PFSK-1 (cell line): ENCODE measurements around the gene CAMKK2.

Experiments used
- POLR2AphosphoS5 ChIP-seq: IDR thresholded peaks from 2 replicates; pipeline ENCODE4 v1.6.1; 2012; ENCODE audit warnings: low read depth, mild to moderate bottlenecking, control low read depth, low read length, moderate library complexity
- TAF1 ChIP-seq: IDR thresholded peaks from 2 replicates; pipeline ENCODE4 v1.6.1; 2012; ENCODE audit warnings: low read length, control low read depth, borderline replicate concordance; ENCODE audit not compliant: insufficient read depth

DNA sequence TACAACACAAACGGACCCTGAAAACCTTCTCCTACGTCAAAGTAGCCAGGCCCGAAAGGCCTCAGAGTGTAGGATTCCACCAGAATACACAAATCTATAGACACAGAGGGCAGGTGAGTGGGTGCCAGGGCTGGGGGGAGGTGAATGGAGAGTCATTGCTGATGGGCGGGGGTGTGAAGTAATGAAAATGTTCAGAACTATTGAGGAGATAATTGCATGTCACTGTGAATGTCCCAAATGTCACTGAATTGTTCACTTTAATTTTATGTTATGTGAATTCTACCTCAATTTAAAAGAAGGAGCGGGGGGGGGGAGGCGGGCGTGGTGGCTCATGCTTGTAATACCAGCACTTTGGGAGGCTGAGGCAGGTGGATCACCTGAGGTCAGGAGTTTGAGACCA, 50.6 kb downstream of the CAMKK2 start:
- TF ChIP-seq POLR2AphosphoS5 (no peak), TAF1 (no peak)
